ENCODE data around the gene LEMD1. TPM values are rescaled to one million over a fixed set of nuclear protein-coding genes. Genes with fewer than 3 reads are reported as not detected.

LEMD1 gene
- not detected in 5 replicates for total RNA-seq (2022; extraction: Qiagen RNA extraction; ENCODE audit: low read depth)

GRCh38 chr1:205421798-205422197, at the start of gene LEMD1:
TSS of gene LEMD1 (minus strand) at chr1:205422056. CDS start at chr1:205420536, 1,520 bp downstream.

GRCh38 chr1:205455581-205456382, 33.9 kb upstream of the LEMD1 start, which contains the start of gene BLACAT1:
TSS of gene BLACAT1 (minus strand) at chr1:205456045.

GRCh38 chr1:205356440-205357139, 65.3 kb downstream of the LEMD1 start, which contains the start of gene KLHDC8A:
TSS of gene KLHDC8A (minus strand) at chr1:205356922. CDS start at chr1:205343604, 13,318 bp downstream.

Other genes with a start within 250 kb of the LEMD1 start
- gene DSTYK, start 210.4 kb downstream of the LEMD1 start, total RNA-seq (2022; extraction: Qiagen RNA extraction; ENCODE audit: low read depth) = 6.2 to 9.7 TPM (median 9.5 TPM) in 5 replicates
- 2.0 to 3.3 TPM (median 2.7 TPM) in 5 replicates for gene TMCC2, start 194.1 kb downstream of the LEMD1 start, total RNA-seq (2022; extraction: Qiagen RNA extraction; ENCODE audit: low read depth)
- gene NUAK2, start 100.3 kb downstream of the LEMD1 start, total RNA-seq (2022; extraction: Qiagen RNA extraction; ENCODE audit: low read depth) = 24.3 to 32.6 TPM (median 31.1 TPM) in 5 replicates
- gene KLHDC8A, start 65.1 kb downstream of the LEMD1 start, total RNA-seq (2022; extraction: Qiagen RNA extraction; ENCODE audit: low read depth) = 0.29 to 0.64 TPM (median 0.49 TPM) in 5 replicates
- 0.05 TPM in 1 of 5 replicates, not detected in the others for gene BLACAT1, start 34.0 kb upstream of the LEMD1 start, total RNA-seq (2022; extraction: Qiagen RNA extraction; ENCODE audit: low read depth)
- 0.70 to 1.3 TPM (median 0.90 TPM) in 5 replicates for gene CDK18, start 82.6 kb upstream of the LEMD1 start, total RNA-seq (2022; extraction: Qiagen RNA extraction; ENCODE audit: low read depth)
- gene ELK4, start 210.0 kb upstream of the LEMD1 start, total RNA-seq (2022; extraction: Qiagen RNA extraction; ENCODE audit: low read depth) = 4.8 to 7.5 TPM (median 6.7 TPM) in 5 replicates